Upper lobe of right lung (tissue), 1 donor: ENCODE measurements around the gene SYT1. TPM values are rescaled to one million over a fixed set of nuclear protein-coding genes. Genes with fewer than 3 reads are reported as not detected.

Experiments
- ATAC-seq: fragments of 200-7000 bp; cut with Tn5 transposase; one replicate; pipeline ENCODE4 v1.9.1; 2020; ENCODE audit warnings: mild to moderate bottlenecking, moderate library complexity
- DNase-seq: peaks from one replicate; pipeline ENCODE4 v3.0.0-alpha.2; 2020
- H3K27ac ChIP-seq: fragments of 200-600 bp; one replicate; pipeline ENCODE4 v1.8.0; 2022
- H3K27me3 ChIP-seq: fragments of 200-600 bp; one replicate; pipeline ENCODE4 v1.8.0; 2022; ENCODE audit warnings: mild to moderate bottlenecking
- H3K36me3 ChIP-seq: fragments of 200-600 bp; one replicate; pipeline ENCODE4 v1.8.0; 2022
- H3K4me1 ChIP-seq: fragments of 200-600 bp; one replicate; pipeline ENCODE4 v1.8.0; 2022
- H3K4me3 ChIP-seq: fragments of 200-600 bp; one replicate; pipeline ENCODE4 v1.8.0; 2022; ENCODE audit warnings: mild to moderate bottlenecking
- H3K9me3 ChIP-seq: fragments of 200-600 bp; one replicate; pipeline ENCODE4 v1.8.0; 2022
- intact Hi-C: fragments of 100-400 bp; cut with DNase I; formaldehyde crosslinking; loops from one replicate; pipeline ENCODE4 v1.11.0; 2022
- total RNA-seq: library from RNA; stranded (reverse); fragmentation: NEBNext Ultra II Directional; extraction: Animal tissue kit (Norgen Biotek cat#: 25700); gene quantifications from one replicate; pipeline ENCODE4 v1.2.1, GENCODE V29; 2021
- TF ChIP-seq, protein P1 (sequence below): fragments of 200-600 bp; IDR thresholded peaks from one replicate; pipeline ENCODE4 v1.8.0; 2022; ENCODE audit warnings: antibody characterized with exemption
- donor health status: DM: no; HTN: yes; CAD: no; lungs with severe emphysema.

SYT1 gene
- total RNA-seq, 1 donor from 2014 or later: 0.58 TPM

DNA sequence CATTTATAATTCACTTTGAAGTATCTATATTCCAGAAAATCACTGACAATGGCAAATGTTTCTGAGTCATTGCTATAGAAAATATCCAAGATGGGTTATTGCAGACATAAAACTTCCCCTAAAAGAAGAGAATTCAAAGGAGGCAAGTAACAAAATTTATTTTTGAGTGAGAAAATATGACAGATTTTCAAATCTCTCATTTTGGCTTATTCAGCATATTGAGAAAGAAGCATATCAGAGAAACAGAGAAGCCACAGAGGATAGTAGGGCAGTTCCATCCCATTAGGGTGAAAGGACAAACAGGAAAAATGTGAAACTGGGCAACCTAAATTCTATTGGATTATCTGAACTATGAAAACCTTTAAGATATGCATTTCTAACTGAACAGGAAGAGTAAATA, 85.0 kb downstream of the SYT1 start:
- H3K27ac ChIP-seq: no peak overlapping the region
- no peaks in the 10 kb centered on the region for H3K36me3 ChIP-seq
- H3K9me3 ChIP-seq: no peaks in the 10 kb centered on the region
- no peaks in the 10 kb centered on the region for H3K27me3 ChIP-seq
- TF ChIP-seq, protein P1, sequence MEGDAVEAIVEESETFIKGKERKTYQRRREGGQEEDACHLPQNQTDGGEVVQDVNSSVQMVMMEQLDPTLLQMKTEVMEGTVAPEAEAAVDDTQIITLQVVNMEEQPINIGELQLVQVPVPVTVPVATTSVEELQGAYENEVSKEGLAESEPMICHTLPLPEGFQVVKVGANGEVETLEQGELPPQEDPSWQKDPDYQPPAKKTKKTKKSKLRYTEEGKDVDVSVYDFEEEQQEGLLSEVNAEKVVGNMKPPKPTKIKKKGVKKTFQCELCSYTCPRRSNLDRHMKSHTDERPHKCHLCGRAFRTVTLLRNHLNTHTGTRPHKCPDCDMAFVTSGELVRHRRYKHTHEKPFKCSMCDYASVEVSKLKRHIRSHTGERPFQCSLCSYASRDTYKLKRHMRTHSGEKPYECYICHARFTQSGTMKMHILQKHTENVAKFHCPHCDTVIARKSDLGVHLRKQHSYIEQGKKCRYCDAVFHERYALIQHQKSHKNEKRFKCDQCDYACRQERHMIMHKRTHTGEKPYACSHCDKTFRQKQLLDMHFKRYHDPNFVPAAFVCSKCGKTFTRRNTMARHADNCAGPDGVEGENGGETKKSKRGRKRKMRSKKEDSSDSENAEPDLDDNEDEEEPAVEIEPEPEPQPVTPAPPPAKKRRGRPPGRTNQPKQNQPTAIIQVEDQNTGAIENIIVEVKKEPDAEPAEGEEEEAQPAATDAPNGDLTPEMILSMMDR: no peak
- no peak for ATAC-seq
- no peaks in the 10 kb centered on the region for H3K4me1 ChIP-seq
- intact Hi-C loops: no loop called here
- no peak for DNase-seq
- H3K4me3 ChIP-seq: no peak overlapping the region

DNA sequence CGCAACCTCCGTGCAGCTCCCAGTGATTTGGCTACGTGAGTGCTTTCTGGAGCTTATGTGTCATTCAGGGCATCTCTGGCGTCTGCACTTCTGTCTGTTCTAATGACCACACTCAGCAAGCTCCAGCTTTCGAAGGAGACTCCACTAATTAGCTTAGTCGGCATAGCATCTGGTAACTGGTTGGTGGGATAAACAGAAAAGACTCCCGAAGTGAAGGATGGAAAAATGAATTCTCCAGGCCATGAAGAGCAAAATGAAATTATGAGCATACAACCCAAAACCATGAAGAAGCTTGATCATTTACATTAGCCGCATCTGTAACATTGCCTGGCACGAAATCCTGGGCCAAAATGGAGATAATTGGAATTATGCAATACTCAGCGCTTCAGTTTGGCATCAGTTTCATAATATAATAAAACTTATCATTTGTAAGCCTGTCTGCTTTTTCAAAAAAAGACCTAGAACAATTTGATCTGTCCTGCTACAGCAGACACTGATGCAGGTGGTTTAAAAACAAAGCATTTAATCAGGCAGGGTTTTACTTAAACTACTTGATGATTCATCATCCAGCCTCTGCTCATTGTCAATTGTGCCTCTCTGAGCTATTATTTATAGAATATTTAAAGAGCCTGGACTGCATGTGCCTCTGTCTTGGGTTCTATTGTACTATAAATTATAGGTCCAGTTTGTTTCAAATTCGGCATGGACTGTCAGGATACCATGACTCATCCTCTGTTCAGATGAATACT, 87.4 kb downstream of the SYT1 start:
- TF ChIP-seq, protein P1: no peak
- Histone ChIP-seq H3K4me1 (no peaks in the 10 kb centered on the region), H3K36me3 (no peaks in the 10 kb centered on the region), H3K27ac (no peak overlapping the region), H3K9me3 (no peaks in the 10 kb centered on the region), H3K4me3 (no peak overlapping the region), H3K27me3 (no peaks in the 10 kb centered on the region)
- ATAC-seq: no peak
- DNase-seq: no peak
- intact Hi-C loops: no loop called here

DNA sequence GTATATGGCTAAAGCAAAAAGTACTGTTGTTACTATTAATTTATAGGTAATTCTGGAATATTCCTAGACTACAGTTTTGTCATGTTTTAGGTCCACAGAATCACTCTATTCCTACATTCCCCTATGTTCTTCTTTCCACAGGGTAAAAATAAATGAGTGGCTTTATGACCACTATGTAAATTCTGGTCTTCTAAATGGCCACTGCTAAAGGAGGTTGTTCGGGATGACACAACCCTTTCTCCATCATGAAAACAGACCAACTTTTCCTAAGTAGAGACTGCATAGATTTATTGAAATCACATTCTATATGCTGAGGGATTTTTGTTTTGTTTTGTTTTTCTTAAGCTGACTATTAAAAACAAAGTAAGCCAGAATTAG, 88.0 kb downstream of the SYT1 start:
- Histone ChIP-seq H3K4me3 (no peak overlapping the region), H3K9me3 (no peaks in the 10 kb centered on the region), H3K27me3 (no peaks in the 10 kb centered on the region), H3K4me1 (no peaks in the 10 kb centered on the region), H3K36me3 (no peaks in the 10 kb centered on the region), H3K27ac (no peak overlapping the region)
- TF ChIP-seq, protein P1: no peak
- intact Hi-C loops: no loop called here
- ATAC-seq (no peak), DNase-seq (no peak)

DNA sequence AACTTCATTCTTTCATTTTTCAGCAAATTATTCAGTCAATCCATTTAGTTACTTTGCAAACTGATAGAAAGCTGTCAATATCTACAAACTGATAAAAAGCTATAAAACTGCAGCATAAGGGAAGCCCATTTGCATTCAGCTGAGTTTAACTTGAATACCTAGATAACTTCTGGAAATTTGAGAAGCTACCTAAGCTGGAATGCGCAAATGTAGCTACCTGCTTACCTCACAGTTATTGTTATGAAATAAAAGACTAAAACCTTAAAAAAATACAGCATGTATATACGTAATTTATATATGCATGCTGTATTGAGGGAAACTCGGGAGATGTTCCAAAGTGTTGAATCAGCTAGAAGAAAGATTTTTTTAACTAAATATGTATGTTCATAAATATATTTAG, 94.4 kb downstream of the SYT1 start:
- intact Hi-C loops: no loop called here
- no peaks in the 10 kb centered on the region for H3K9me3 ChIP-seq
- H3K4me3 ChIP-seq: no peak overlapping the region
- no peaks in the 10 kb centered on the region for H3K27me3 ChIP-seq
- no peak overlapping the region for H3K27ac ChIP-seq
- TF ChIP-seq, protein P1: no peak
- ATAC-seq (no peak), DNase-seq (no peak)
- no peaks in the 10 kb centered on the region for H3K4me1 ChIP-seq
- H3K36me3 ChIP-seq: no peaks in the 10 kb centered on the region

DNA sequence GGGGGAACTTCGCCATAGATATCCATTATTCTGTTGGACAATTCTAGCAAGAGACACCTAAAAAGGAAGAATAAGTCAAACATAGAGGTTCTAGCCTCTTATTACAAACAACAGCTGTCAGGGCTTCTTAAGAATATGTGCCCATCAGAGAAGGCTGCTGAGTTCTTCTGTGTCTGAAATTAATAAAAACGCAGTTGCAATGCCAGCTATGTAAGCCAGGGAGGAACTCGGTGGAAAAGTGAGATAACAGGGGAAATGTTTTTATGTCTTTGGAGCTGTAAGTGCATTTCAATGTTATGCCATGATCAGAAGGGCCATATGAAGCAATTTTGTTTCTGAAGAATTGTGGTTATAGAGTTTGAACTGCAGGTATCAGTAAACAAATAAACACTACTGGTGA, 95.0 kb downstream of the SYT1 start:
- Histone ChIP-seq H3K9me3 (no peaks in the 10 kb centered on the region), H3K4me3 (no peak overlapping the region), H3K36me3 (no peaks in the 10 kb centered on the region), H3K27ac (no peak overlapping the region), H3K27me3 (no peaks in the 10 kb centered on the region), H3K4me1 (no peaks in the 10 kb centered on the region)
- TF ChIP-seq, protein P1: no peak
- no peak for ATAC-seq
- DNase-seq: no peak
- intact Hi-C loops: no loop called here

DNA sequence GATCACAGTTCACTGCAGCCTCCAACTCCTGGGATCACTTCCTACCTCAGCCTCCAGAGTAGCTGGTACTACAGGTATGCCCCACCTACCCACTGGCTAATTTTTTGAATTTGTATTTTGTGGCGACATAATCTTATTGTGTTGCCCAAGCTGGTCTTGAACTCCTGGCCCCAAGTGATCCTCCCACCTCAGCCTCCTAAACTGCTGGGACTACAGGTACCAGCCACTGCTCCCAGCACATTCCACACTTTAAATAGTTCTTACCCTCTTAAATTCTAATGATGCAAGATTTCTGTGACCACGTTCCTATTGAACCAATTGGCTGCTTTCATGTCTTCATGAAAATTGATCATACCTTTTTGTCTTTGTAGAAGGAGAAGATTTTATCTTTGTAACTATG, 96.6 kb downstream of the SYT1 start:
- Histone ChIP-seq H3K27ac (no peak overlapping the region), H3K36me3 (no peaks in the 10 kb centered on the region), H3K27me3 (no peaks in the 10 kb centered on the region), H3K9me3 (no peaks in the 10 kb centered on the region), H3K4me1 (no peaks in the 10 kb centered on the region), H3K4me3 (no peak overlapping the region)
- TF ChIP-seq, protein P1: no peak
- no peak for DNase-seq
- no peak for ATAC-seq
- intact Hi-C loops: no loop called here
